ENCODE results near the gene TRAPPC12. TPM values are rescaled to one million over a fixed set of nuclear protein-coding genes. Genes with fewer than 3 reads are reported as not detected.
"Not testable (repeated sequence)": the region's sequence is repeated elsewhere in the genome, so short reads cannot be mapped to it uniquely, and the experiment has no call there.

The TRAPPC12 gene
- total RNA-seq, 1 donor from 2014 or later, result 98.7 TPM

DNA sequence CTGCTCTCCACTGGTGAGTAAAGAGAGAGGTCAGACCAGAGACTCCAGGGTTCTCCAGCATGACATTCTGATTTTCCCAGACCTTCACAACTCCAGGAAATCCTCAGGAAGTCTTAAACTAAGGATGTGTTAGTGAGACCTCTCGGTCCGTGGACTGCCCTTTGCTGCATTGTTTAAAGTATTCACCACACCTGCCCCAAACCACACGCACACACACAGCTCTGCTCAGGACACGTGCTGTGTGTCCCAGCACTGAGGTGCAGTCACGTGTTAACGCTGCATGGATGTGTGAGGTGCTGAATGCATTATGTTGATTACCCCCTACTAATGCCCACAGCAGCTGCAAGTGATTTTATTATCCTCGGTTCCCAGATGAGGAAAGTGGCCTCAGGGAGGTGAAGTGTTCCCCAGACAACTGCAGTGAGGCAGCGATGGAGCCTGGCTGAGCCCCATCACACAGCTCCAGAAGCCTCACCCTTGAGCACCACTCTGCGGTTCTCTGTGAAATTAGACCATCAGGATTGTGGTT, 68.4 kb downstream of the TRAPPC12 start:
- H3K9me3 Mint-ChIP-seq, result no peaks in the 10 kb centered on the region

DNA sequence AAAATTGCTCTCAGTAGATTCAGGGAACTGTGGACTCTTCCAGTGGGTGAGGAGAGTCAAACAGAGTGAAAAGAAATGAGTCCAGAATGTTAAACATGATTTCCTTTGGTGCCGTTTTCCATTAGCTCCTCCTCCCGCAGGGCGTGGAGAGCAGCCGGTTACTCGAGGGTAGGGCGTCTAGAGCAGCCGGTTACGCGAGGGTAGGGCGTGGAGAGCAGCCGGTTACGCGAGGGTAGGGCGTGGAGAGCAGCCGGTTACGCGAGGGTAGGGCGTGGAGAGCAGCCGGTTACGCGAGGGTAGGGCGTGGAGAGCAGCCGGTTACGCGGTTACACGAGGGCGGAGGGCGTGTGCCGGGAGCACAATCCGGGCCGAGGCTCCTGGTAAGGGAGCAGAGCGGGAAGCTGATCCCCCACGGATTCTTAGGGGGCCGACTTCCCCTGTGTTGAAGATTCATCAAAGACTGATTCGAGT, 69.0 kb downstream of the TRAPPC12 start:
- peaks cover 28% of the 10 kb centered on the region for H3K36me3 Mint-ChIP-seq
- not testable (repeated sequence) for H3K4me3 Mint-ChIP-seq; DNase-seq (ENCODE audit: extremely low spot score, unreplicated experiment); H3K27ac Mint-ChIP-seq; H3K9me3 Mint-ChIP-seq; H3K27me3 Mint-ChIP-seq
- H3K4me1 Mint-ChIP-seq (ENCODE audit: unreplicated experiment), result peaks cover 21% of the 10 kb centered on the region

More for the DNA sequence above, 68.4 kb downstream of the TRAPPC12 start:
- H3K36me3 Mint-ChIP-seq, result peaks cover 28% of the 10 kb centered on the region
- H3K27ac Mint-ChIP-seq, result no peak overlapping the region
- no peak overlapping the region for H3K4me3 Mint-ChIP-seq
- no peaks in the 10 kb centered on the region for H3K27me3 Mint-ChIP-seq
- TF ChIP-seq, protein P1, sequence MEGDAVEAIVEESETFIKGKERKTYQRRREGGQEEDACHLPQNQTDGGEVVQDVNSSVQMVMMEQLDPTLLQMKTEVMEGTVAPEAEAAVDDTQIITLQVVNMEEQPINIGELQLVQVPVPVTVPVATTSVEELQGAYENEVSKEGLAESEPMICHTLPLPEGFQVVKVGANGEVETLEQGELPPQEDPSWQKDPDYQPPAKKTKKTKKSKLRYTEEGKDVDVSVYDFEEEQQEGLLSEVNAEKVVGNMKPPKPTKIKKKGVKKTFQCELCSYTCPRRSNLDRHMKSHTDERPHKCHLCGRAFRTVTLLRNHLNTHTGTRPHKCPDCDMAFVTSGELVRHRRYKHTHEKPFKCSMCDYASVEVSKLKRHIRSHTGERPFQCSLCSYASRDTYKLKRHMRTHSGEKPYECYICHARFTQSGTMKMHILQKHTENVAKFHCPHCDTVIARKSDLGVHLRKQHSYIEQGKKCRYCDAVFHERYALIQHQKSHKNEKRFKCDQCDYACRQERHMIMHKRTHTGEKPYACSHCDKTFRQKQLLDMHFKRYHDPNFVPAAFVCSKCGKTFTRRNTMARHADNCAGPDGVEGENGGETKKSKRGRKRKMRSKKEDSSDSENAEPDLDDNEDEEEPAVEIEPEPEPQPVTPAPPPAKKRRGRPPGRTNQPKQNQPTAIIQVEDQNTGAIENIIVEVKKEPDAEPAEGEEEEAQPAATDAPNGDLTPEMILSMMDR (conservative IDR thresholded peaks at IDR 0.05), result no peak
- DNase-seq (ENCODE audit: extremely low spot score, unreplicated experiment), result no peak
- H3K4me1 Mint-ChIP-seq (ENCODE audit: unreplicated experiment), result peaks cover 21% of the 10 kb centered on the region

DNA sequence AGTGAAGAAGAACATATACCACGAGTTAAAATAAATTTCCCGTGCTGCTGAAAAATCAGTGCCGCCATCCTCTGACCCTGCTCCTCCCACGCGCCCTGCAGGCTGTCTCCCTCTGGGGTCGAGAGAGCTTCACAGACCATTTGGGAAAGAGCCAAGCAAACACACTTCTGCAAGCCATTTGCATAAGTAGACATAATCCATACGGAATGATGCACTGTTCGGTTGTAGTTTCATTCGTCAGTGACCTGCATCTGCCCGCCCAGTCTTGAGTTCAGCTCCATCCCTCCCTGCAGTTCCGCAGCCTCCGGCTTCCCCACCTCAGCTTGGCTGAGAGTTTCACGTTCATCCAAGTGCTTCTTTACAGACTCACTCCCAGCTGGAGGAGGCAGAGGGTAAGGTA, 69.6 kb downstream of the TRAPPC12 start:
- Mint-ChIP-seq H3K4me1 (ENCODE audit: unreplicated experiment) (peaks cover 21% of the 10 kb centered on the region), H3K9me3 (no peaks in the 10 kb centered on the region), H3K27ac (no peak overlapping the region), H3K4me3 (no peak overlapping the region), H3K27me3 (no peaks in the 10 kb centered on the region), H3K36me3 (peaks cover 33% of the 10 kb centered on the region)
- TF ChIP-seq, protein P1 (conservative IDR thresholded peaks at IDR 0.05), result no peak
- no peak for DNase-seq (ENCODE audit: extremely low spot score, unreplicated experiment)

DNA sequence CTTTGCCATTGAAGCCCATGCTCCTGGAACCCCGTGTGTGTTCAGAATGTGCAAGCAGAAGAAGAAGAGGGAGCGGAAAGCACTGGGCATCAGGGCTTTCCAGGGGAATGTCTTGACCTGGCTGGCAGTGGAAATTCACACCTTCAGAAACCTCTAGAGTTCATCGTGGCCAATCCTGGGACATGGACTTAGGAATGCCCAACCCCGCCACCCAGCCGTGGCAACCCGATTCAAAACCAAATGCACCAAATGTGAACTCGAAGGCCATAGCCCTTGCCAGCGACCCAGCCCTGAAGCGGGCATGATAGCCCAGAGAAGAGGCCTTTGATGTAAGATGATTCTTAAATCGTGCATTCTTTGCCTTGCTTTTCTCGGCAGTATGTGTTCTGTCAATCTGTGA, 70.4 kb downstream of the TRAPPC12 start:
- Mint-ChIP-seq H3K36me3 (peaks cover 33% of the 10 kb centered on the region), H3K4me3 (no peak overlapping the region), H3K27ac (no peak overlapping the region), H3K9me3 (no peaks in the 10 kb centered on the region), H3K4me1 (ENCODE audit: unreplicated experiment) (peaks cover 21% of the 10 kb centered on the region), H3K27me3 (no peaks in the 10 kb centered on the region)
- TF ChIP-seq, protein P1 (conservative IDR thresholded peaks at IDR 0.05), result no peak
- no peak for DNase-seq (ENCODE audit: extremely low spot score, unreplicated experiment)

DNA sequence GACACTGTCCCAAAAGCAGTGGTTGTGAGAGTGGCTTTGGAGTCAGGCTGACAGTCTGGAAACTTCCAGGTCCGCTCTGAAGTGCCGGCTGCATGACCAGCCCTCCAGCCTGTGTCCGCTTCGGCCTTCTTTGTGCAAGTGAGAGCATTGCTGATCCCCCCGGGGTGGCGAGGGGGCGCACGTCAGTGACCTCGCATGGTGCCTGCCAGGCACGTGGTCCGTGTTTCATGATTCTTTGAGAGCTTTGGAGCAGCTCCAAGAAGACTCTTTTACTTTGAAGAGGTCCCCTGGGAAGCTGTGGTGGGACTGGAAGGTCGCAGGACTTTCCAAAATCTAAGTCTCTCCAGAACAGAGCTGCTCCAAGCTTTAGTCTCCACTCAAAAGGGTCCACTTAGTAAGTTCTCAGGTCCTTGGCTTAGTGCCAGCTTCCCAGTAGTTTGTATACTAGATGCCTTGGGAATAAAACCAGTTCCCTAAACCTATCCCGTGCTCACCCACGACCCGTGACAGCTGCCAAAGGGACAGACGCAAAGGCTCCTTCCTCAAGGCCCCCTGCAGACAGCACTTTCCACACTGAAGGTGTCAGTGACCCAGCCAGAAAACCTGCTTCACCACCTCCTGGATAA, 71.0 kb downstream of the TRAPPC12 start:
- H3K36me3 Mint-ChIP-seq, result peaks cover 33% of the 10 kb centered on the region
- H3K4me1 Mint-ChIP-seq (ENCODE audit: unreplicated experiment), result peaks cover 21% of the 10 kb centered on the region
- H3K9me3 Mint-ChIP-seq, result no peaks in the 10 kb centered on the region
- TF ChIP-seq, protein P1 (conservative IDR thresholded peaks at IDR 0.05), result no peak
- no peak overlapping the region for H3K4me3 Mint-ChIP-seq
- DNase-seq (ENCODE audit: extremely low spot score, unreplicated experiment), result no peak
- no peaks in the 10 kb centered on the region for H3K27me3 Mint-ChIP-seq
- H3K27ac Mint-ChIP-seq, result peak overlapping the region; percentile 36

DNA sequence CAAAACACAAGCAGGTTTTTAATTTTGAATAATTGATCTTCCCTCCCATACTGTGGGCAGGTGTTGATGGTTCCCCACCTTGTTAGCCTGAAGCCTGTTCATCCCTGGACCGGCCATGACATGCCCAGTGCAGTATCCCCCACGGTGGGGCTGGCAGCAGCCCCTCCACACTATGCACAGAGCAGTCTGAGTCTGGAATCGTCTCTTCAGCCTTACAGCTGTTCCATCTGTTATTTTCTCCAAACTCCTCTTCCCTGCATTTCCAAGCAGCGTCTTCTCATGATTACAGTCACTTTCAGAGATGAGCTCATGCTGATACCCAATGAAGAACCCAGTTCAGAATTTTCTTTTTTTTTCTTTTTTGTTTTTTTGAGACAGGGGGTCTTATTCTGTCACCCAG, 71.7 kb downstream of the TRAPPC12 start:
- H3K4me1 Mint-ChIP-seq (ENCODE audit: unreplicated experiment), result peaks cover 21% of the 10 kb centered on the region
- no peak for DNase-seq (ENCODE audit: extremely low spot score, unreplicated experiment)
- TF ChIP-seq, protein P1 (conservative IDR thresholded peaks at IDR 0.05), result no peak
- H3K27ac Mint-ChIP-seq, result peak overlapping the region; percentile 36
- H3K27me3 Mint-ChIP-seq, result no peaks in the 10 kb centered on the region
- peaks cover 33% of the 10 kb centered on the region for H3K36me3 Mint-ChIP-seq
- no peak overlapping the region for H3K4me3 Mint-ChIP-seq
- H3K9me3 Mint-ChIP-seq, result no peaks in the 10 kb centered on the region

Data from type B pancreatic cell (in vitro differentiated cells).